Activated T-cell treated with anti-CD3 and anti-CD28 coated beads, Interleukin-2, amount 50 U/mL, for 1 hour (primary cell): ENCODE data around the gene PCDHB15.

Experiments
- DNase-seq: peaks from one replicate; pipeline ENCODE4 v3.0.0-alpha.2; 2020

The PCDHB15 gene

DNA sequence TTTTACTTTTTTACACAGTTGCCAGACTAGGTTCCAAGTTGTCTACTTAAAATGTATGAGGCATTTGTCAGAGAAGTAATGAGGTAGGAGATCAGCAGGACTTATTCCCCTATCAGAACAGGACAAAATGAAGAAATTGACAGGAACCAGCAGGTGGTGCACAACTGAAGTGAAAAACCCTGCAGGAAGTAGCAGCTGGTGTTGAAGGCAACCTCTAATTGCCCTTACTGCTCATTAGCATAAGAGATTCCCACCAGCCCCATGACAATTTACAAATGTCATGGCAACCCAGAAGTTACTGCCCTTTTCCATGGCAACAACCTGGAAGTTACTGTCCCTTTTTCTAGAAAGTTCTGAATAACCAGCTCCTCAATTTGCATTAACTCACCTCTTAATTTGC lies 5.4 kb downstream of the PCDHB15 start:
- DNase-seq = no peak

- DNase-seq = no peak
These were observed 13.3 kb downstream of the PCDHB15 start for GRCh38 chr5:141258464-141258863.

GRCh38 chr5:141258948-141259347 lies 13.8 kb downstream of the PCDHB15 start:
- no peak for DNase-seq

DNA sequence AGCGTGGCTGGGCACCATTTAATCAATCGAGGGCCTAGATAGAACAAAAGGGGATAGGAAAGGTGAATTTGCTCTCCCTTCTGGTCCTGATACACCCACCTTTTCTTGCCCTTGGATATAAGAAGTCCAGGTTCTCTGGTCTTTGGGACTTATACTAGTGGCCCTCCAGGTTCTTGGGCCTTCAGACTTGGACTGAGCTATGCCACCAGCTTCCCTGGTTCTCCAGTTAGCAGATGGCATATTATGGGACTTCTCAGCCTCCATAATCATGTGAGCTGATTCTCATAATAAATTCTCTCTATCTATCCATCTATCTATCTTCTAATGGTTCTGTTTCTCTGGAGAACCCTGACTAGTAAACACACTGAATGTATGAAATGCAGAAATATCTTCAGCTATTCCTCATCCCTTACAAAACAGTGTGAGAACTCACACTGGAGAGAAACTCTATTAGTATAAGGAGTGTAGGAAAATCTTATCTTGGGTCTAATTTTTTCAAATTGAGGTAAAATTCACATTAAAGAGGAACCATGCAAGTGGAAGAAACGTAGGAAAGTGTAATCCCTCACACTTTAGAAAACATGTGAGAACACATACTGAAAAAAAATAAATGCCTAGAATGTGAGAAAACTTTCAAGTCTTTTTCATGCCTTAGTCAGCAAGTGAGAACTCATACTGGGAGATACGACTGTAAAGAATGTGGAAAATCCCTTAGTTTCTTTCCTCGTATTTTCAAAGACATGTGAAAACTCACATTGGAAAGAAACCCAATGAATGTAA lies 15.5 kb downstream of the PCDHB15 start:
- no peak for DNase-seq

DNA sequence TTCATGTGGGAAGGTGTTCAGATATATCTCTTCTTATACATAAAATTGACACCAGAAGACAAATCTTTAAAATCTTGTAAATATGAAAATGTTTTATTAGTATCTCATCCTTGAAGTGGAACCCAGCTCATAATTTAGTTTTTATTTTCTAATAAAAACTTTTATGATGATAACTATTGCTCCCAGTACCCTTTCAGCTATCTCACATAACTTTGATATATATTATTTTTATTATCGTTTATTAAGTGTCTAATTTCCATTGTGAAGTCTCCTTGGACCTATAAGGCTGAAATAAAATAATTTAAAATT lies 16.0 kb downstream of the PCDHB15 start:
- DNase-seq = no peak

- no peak for DNase-seq
These were observed 24.0 kb downstream of the PCDHB15 start for GRCh38 chr5:141269195-141269594.

- no peak for DNase-seq
These were observed 27.7 kb downstream of the PCDHB15 start for GRCh38 chr5:141272906-141273305.

GRCh38 chr5:141298376-141298775 lies 53.2 kb downstream of the PCDHB15 start:
- no peak for DNase-seq
